ENCODE results near the gene CNBD2.
"Not testable (repeated sequence)": the region's sequence is repeated elsewhere in the genome, so short reads cannot be mapped to it uniquely, and the experiment has no call there.

The CNBD2 gene

GRCh38 chr20:36050436-36051317 lies 82.3 kb downstream of the CNBD2 start:
- TF ChIP-seq ESRRG (CRISPR knock-in tag; IDR thresholded peaks at IDR 0.05) (no peak), ZNF70 (CRISPR knock-in tag; IDR thresholded peaks at IDR 0.05) (no peak), CSDC2 (CRISPR knock-in tag; IDR thresholded peaks at IDR 0.05) (no peak), CSRNP3 (CRISPR knock-in tag; IDR thresholded peaks at IDR 0.05) (no peak), PATZ1 (CRISPR knock-in tag; IDR thresholded peaks at IDR 0.05; ENCODE audit: borderline replicate concordance) (peak; percentile 32; the same call in 1 of the 2 replicates), OSR1 (CRISPR knock-in tag; IDR thresholded peaks at IDR 0.05) (no peak), ZC3H10 (CRISPR knock-in tag; IDR thresholded peaks at IDR 0.05) (no peak), TOX (CRISPR knock-in tag; IDR thresholded peaks at IDR 0.05; ENCODE audit: borderline replicate concordance) (no peak), ZNF565 (CRISPR knock-in tag; conservative IDR thresholded peaks at IDR 0.05; ENCODE audit: low read depth) (no peak), BACH2 (CRISPR knock-in tag; IDR thresholded peaks at IDR 0.05; ENCODE audit: borderline replicate concordance) (no peak), ZFP3 (CRISPR knock-in tag; IDR thresholded peaks at IDR 0.05) (0 out of 2 replicates have a peak, but pooled peaks have one; percentile 47), TCF4 (CRISPR knock-in tag; IDR thresholded peaks at IDR 0.05; ENCODE audit: borderline replicate concordance) (no peak), ARNTL (CRISPR knock-in tag; IDR thresholded peaks at IDR 0.05; ENCODE audit: borderline replicate concordance, low read depth) (no peak)
- peak; percentile 99 for ATAC-seq

- TF ChIP-seq OSR1 (CRISPR knock-in tag; IDR thresholded peaks at IDR 0.05) (no peak), RARB (CRISPR knock-in tag; IDR thresholded peaks at IDR 0.05) (no peak), POU6F1 (CRISPR knock-in tag; IDR thresholded peaks at IDR 0.05; ENCODE audit: borderline replicate concordance, low read depth) (no peak), ZC3H10 (CRISPR knock-in tag; IDR thresholded peaks at IDR 0.05) (no peak), ZFP3 (CRISPR knock-in tag; IDR thresholded peaks at IDR 0.05) (no peak), TSHZ2 (CRISPR knock-in tag; IDR thresholded peaks at IDR 0.05) (no peak), ARNTL (CRISPR knock-in tag; IDR thresholded peaks at IDR 0.05; ENCODE audit: borderline replicate concordance, low read depth) (no peak), TCF4 (CRISPR knock-in tag; IDR thresholded peaks at IDR 0.05; ENCODE audit: borderline replicate concordance) (no peak), ZFP30 (CRISPR knock-in tag; IDR thresholded peaks at IDR 0.05) (no peak)
- ATAC-seq = no peak
Measured at GRCh38 chr20:36051318-36052116, 83.1 kb downstream of the CNBD2 start.

GRCh38 chr20:36052117-36052513 lies 83.7 kb downstream of the CNBD2 start:
- no peak for ATAC-seq
- TF ChIP-seq PATZ1 (CRISPR knock-in tag; IDR thresholded peaks at IDR 0.05; ENCODE audit: borderline replicate concordance) = no peak
- no peak for TF ChIP-seq ZC3H10 (CRISPR knock-in tag; IDR thresholded peaks at IDR 0.05)
- TF ChIP-seq ZFP30 (CRISPR knock-in tag; IDR thresholded peaks at IDR 0.05) = no peak
- no peak for TF ChIP-seq ZNF565 (CRISPR knock-in tag; conservative IDR thresholded peaks at IDR 0.05; ENCODE audit: low read depth)
- no peak for TF ChIP-seq ISL1 (CRISPR knock-in tag; IDR thresholded peaks at IDR 0.05)
- no peak for TF ChIP-seq POU6F1 (CRISPR knock-in tag; IDR thresholded peaks at IDR 0.05; ENCODE audit: borderline replicate concordance, low read depth)
- TF ChIP-seq ZNF70 (CRISPR knock-in tag; IDR thresholded peaks at IDR 0.05) = no peak
- no peak for TF ChIP-seq RARB (CRISPR knock-in tag; IDR thresholded peaks at IDR 0.05)

GRCh38 chr20:36053863-36054518 lies 85.6 kb downstream of the CNBD2 start:
- ATAC-seq = not testable (repeated sequence)

Data from SK-N-SH treated with all-trans-retinoic acid at 6 μM for 48 hours (cell line).